ENCODE data around the gene OR10R2. TPM values are rescaled to one million over a fixed set of nuclear protein-coding genes. Genes with fewer than 3 reads are reported as not detected.

Gene OR10R2
- total RNA-seq, 1 donor from 2014 or later = not detected

DNA sequence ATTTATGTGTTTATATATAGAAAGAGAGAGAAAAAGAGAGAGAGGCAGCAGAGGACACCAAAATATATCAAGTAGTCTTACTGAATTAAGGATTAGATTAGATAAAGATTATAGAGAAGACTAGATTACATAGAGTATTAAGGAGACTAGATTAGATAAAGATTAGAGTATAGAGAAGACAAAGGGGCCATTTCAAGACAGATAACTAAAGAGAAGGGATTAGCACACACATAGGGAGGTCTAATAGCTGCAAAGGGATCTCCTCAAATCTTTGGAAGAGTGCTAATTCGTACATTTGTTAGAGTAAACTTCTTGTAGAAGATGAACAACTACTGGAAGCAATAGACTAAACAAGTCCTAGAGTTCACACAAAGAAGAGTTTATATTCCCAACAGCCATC, 48.0 kb downstream of the OR10R2 start:
- FAIRE-seq (no peak), DNase-seq (ENCODE audit: low read depth) (no peak)
- Histone ChIP-seq H3K4me1 (ENCODE audit: insufficient read depth, low read length) (no peaks in the 10 kb centered on the region), H3K4me3 (ENCODE audit: insufficient read depth, low read depth, low read length) (no peak overlapping the region), H3K27me3 (ENCODE audit: insufficient read depth, low read length) (no peaks in the 10 kb centered on the region), H3K36me3 (ENCODE audit: insufficient read depth, low read length) (no peaks in the 10 kb centered on the region), H3K4me2 (ENCODE audit: low read length) (no peak overlapping the region), H2AFZ (ENCODE audit: low read depth, low read length) (no peak overlapping the region), H3K9ac (ENCODE audit: low read length) (no peak overlapping the region), H3K27ac (ENCODE audit: low read depth, low read length) (no peak overlapping the region), H3K9me3 (ENCODE audit: insufficient read depth, low read depth, low read length) (no peaks in the 10 kb centered on the region), H4K20me1 (ENCODE audit: insufficient read depth, low read length) (no peaks in the 10 kb centered on the region), H3K79me2 (ENCODE audit: insufficient read depth, low read length) (no peaks in the 10 kb centered on the region)
- no peak for TF ChIP-seq EZH2 (IDR thresholded peaks at IDR 0.05; ENCODE audit: insufficient read depth, low read length)
- TF ChIP-seq, protein P1, sequence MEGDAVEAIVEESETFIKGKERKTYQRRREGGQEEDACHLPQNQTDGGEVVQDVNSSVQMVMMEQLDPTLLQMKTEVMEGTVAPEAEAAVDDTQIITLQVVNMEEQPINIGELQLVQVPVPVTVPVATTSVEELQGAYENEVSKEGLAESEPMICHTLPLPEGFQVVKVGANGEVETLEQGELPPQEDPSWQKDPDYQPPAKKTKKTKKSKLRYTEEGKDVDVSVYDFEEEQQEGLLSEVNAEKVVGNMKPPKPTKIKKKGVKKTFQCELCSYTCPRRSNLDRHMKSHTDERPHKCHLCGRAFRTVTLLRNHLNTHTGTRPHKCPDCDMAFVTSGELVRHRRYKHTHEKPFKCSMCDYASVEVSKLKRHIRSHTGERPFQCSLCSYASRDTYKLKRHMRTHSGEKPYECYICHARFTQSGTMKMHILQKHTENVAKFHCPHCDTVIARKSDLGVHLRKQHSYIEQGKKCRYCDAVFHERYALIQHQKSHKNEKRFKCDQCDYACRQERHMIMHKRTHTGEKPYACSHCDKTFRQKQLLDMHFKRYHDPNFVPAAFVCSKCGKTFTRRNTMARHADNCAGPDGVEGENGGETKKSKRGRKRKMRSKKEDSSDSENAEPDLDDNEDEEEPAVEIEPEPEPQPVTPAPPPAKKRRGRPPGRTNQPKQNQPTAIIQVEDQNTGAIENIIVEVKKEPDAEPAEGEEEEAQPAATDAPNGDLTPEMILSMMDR (IDR thresholded peaks at IDR 0.05; ENCODE audit: insufficient read depth, low read depth, low read length) = no peak
- H3K36me3 Mint-ChIP-seq (ENCODE audit: low read depth, unreplicated experiment) = no peaks in the 10 kb centered on the region
- H3K4me1 Mint-ChIP-seq (ENCODE audit: low read depth, unreplicated experiment) = no peaks in the 10 kb centered on the region
- H3K27me3 Mint-ChIP-seq (ENCODE audit: low read depth, unreplicated experiment) = peaks cover 2% of the 10 kb centered on the region
- no peak overlapping the region for H3K4me3 Mint-ChIP-seq (ENCODE audit: unreplicated experiment)
- H3K9me3 Mint-ChIP-seq (ENCODE audit: unreplicated experiment) = no peaks in the 10 kb centered on the region
- no peak overlapping the region for H3K27ac Mint-ChIP-seq (ENCODE audit: unreplicated experiment)

DNA sequence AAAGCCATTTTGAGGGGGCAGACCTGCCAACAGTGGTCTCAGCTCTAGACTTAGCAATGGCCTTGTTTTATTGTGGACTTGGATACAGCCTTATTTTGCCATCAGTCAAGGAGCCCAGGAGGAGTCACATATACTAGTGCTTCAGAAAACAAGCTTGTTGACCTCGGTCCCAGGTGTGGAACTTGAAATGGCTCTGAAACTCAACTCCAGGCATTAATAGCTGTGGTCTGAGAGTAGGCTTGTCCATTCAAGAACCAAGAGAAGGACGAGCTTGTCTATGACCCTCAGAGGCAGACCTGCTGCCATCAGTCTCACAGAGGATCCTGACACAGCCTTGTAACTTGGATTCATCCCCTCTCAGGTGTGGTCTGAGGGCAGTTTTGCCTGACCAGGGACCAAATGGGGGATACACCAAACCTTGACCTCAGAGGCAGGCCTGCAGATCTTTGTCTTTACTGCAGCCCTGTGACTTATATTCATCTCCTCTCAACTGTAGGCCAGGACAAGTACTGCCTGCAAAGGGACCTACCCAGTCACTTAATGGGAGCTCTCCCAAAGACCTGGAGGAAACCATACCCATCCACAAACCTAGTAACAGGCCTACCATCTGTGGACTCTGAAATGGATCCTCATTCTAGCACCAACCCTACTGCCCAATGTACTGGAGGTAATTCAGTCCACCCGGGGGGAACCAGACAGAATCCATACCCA, 49.1 kb downstream of the OR10R2 start:
- Histone ChIP-seq H3K27ac (ENCODE audit: low read depth, low read length) (no peak overlapping the region), H3K9me3 (ENCODE audit: insufficient read depth, low read depth, low read length) (no peaks in the 10 kb centered on the region), H3K27me3 (ENCODE audit: insufficient read depth, low read length) (no peaks in the 10 kb centered on the region), H3K36me3 (ENCODE audit: insufficient read depth, low read length) (no peaks in the 10 kb centered on the region), H3K4me2 (ENCODE audit: low read length) (no peak overlapping the region), H3K4me3 (ENCODE audit: insufficient read depth, low read depth, low read length) (no peak overlapping the region), H4K20me1 (ENCODE audit: insufficient read depth, low read length) (no peaks in the 10 kb centered on the region), H3K4me1 (ENCODE audit: insufficient read depth, low read length) (no peaks in the 10 kb centered on the region), H2AFZ (ENCODE audit: low read depth, low read length) (no peak overlapping the region), H3K9ac (ENCODE audit: low read length) (no peak overlapping the region), H3K79me2 (ENCODE audit: insufficient read depth, low read length) (no peaks in the 10 kb centered on the region)
- no peaks in the 10 kb centered on the region for H3K4me1 Mint-ChIP-seq (ENCODE audit: low read depth, unreplicated experiment)
- H3K4me3 Mint-ChIP-seq (ENCODE audit: unreplicated experiment) = no peak overlapping the region
- DNase-seq (ENCODE audit: low read depth) = no peak
- no peak overlapping the region for H3K27ac Mint-ChIP-seq (ENCODE audit: unreplicated experiment)
- H3K9me3 Mint-ChIP-seq (ENCODE audit: unreplicated experiment) = no peaks in the 10 kb centered on the region
- H3K27me3 Mint-ChIP-seq (ENCODE audit: low read depth, unreplicated experiment) = peaks cover 2% of the 10 kb centered on the region
- TF ChIP-seq EZH2 (IDR thresholded peaks at IDR 0.05; ENCODE audit: insufficient read depth, low read length) = no peak
- TF ChIP-seq, protein P1 (IDR thresholded peaks at IDR 0.05; ENCODE audit: insufficient read depth, low read depth, low read length) = no peak
- no peak for FAIRE-seq
- H3K36me3 Mint-ChIP-seq (ENCODE audit: low read depth, unreplicated experiment) = no peaks in the 10 kb centered on the region

DNA sequence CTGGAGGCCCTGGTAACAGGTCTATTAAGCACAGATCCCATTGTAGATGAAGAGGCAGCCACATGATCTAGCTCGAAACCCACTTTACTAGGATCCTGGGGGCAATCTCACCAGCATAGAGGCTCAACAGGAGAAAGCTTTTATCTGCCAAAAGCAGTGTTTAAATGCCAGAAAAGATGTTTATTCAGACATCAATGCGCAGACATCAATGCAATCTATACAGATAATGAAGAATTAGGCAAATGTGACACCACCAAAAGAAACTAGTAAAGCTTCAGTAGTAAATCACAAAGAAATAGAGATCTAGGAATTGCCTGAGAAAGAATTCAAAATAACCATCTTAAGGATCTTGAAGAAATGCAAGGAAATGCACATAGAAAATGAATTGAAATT, 49.6 kb downstream of the OR10R2 start:
- Mint-ChIP-seq H3K4me1 (ENCODE audit: low read depth, unreplicated experiment) (no peaks in the 10 kb centered on the region), H3K9me3 (ENCODE audit: unreplicated experiment) (no peaks in the 10 kb centered on the region), H3K36me3 (ENCODE audit: low read depth, unreplicated experiment) (no peaks in the 10 kb centered on the region), H3K27me3 (ENCODE audit: low read depth, unreplicated experiment) (peaks cover 2% of the 10 kb centered on the region), H3K27ac (ENCODE audit: unreplicated experiment) (no peak overlapping the region), H3K4me3 (ENCODE audit: unreplicated experiment) (no peak overlapping the region)
- DNase-seq (ENCODE audit: low read depth) = no peak
- Histone ChIP-seq H3K9me3 (ENCODE audit: insufficient read depth, low read depth, low read length) (no peaks in the 10 kb centered on the region), H3K27me3 (ENCODE audit: insufficient read depth, low read length) (no peaks in the 10 kb centered on the region), H3K79me2 (ENCODE audit: insufficient read depth, low read length) (no peaks in the 10 kb centered on the region), H3K9ac (ENCODE audit: low read length) (no peak overlapping the region), H3K36me3 (ENCODE audit: insufficient read depth, low read length) (no peaks in the 10 kb centered on the region), H3K4me3 (ENCODE audit: insufficient read depth, low read depth, low read length) (no peak overlapping the region), H3K4me2 (ENCODE audit: low read length) (no peak overlapping the region), H3K4me1 (ENCODE audit: insufficient read depth, low read length) (no peaks in the 10 kb centered on the region), H3K27ac (ENCODE audit: low read depth, low read length) (no peak overlapping the region), H4K20me1 (ENCODE audit: insufficient read depth, low read length) (no peaks in the 10 kb centered on the region), H2AFZ (ENCODE audit: low read depth, low read length) (no peak overlapping the region)
- no peak for FAIRE-seq
- TF ChIP-seq, protein P1 (IDR thresholded peaks at IDR 0.05; ENCODE audit: insufficient read depth, low read depth, low read length) = no peak
- no peak for TF ChIP-seq EZH2 (IDR thresholded peaks at IDR 0.05; ENCODE audit: insufficient read depth, low read length)
